ENCODE results near the gene IQGAP1. TPM values are rescaled to one million over a fixed set of nuclear protein-coding genes. Genes with fewer than 3 reads are reported as not detected.

The IQGAP1 gene
- total RNA-seq, 1 experiment from 2014 or later, result 72.4 TPM

DNA sequence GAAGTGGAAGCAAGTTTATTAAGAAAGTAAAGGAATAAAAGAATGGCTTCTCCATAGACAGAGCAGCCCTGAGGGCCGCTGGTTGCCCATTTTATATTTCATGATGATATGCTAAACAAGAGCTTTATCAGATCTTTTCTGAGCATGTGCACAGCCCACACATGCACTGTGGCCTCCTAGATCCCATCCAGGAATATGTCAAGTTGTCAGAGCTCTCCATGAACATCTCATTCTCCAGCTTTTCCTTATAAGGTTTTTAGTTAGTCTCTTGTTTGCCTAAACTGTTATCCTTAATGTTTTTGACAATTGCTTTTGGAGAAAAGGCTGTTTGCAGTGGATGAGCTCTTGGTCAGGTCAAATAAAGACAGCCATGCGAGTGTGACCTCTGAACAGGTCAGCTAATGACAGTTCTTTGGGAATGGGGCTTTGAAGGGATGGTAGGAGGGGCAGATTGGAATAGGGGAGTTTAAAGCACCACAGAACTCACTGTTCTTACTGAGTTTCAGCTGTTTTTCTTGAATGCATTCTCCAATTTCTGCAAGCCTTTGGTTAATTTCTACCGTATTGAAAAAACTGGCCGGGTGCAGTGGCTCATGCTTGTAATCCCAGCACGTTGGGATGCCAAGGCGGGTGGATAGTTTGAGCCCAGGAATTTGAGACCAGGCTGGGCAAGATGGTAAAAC lies 72.2 kb downstream of the IQGAP1 start:
- no peak for DNase-seq
- Histone ChIP-seq H2AK5ac (ENCODE audit: insufficient read length, low read length) (no peak overlapping the region), H4K5ac (ENCODE audit: insufficient read length, low read depth, low read length) (no peak overlapping the region), H3K23ac (ENCODE audit: insufficient read length, low read depth, low read length) (no peak overlapping the region), H3K23me2 (ENCODE audit: insufficient read length, low read depth, low read length, poor library complexity, severe bottlenecking) (no peaks in the 10 kb centered on the region), H3K79me1 (ENCODE audit: insufficient read depth, low read depth, low read length, poor library complexity, severe bottlenecking) (no peaks in the 10 kb centered on the region), H2BK15ac (ENCODE audit: low read depth, low read length) (no peak overlapping the region), H3K4ac (ENCODE audit: low read depth, low read length) (no peak overlapping the region), H2BK5ac (ENCODE audit: insufficient read length, low read length) (no peak overlapping the region), H3K27ac (ENCODE audit: insufficient read length, low read depth, low read length) (no peak overlapping the region), H3K9me3 (ENCODE audit: control insufficient read depth, low read depth, low read length) (no peaks in the 10 kb centered on the region), H4K8ac (replicated peaks; ENCODE audit: insufficient read length, low read depth, low read length) (no peak overlapping the region), H3K9ac (ENCODE audit: extremely low read depth, insufficient read length, low read length) (no peak overlapping the region), H4K91ac (ENCODE audit: insufficient read length, low read depth, low read length) (no peak overlapping the region), H3K27me3 (ENCODE audit: insufficient read depth, low read length) (no peaks in the 10 kb centered on the region), H4K20me1 (ENCODE audit: control insufficient read depth, insufficient read depth, insufficient read length) (no peaks in the 10 kb centered on the region), H3K79me2 (ENCODE audit: insufficient read depth, low read length) (no peaks in the 10 kb centered on the region), H3K4me1 (ENCODE audit: insufficient read depth, low read length) (no peaks in the 10 kb centered on the region), H2BK12ac (ENCODE audit: insufficient read length, low read depth, low read length) (no peak overlapping the region), H2AFZ (ENCODE audit: low read length) (no peak overlapping the region), H3K56ac (ENCODE audit: insufficient read length, low read depth, low read length) (no peak overlapping the region), H2BK120ac (ENCODE audit: low read depth, low read length, poor library complexity, severe bottlenecking) (no peak overlapping the region), H3K14ac (ENCODE audit: insufficient read depth, low read length) (no peak overlapping the region), H3K4me2 (ENCODE audit: insufficient read depth, insufficient read length, low read length) (no peak overlapping the region), H3K18ac (ENCODE audit: insufficient read length, low read depth, low read length) (no peak overlapping the region), H3T11ph (ENCODE audit: low read length) (no peak overlapping the region), H2BK20ac (ENCODE audit: low read depth, low read length, poor library complexity, severe bottlenecking) (no peak overlapping the region)
- peaks cover 5 to 46% (median 33%) of the 10 kb centered on the region in 3 experiments; a peak in 6 of 7 replicates for H3K36me3 Mint-ChIP-seq (ENCODE audit: insufficient read depth in 1 of 3, low read depth in 3 of 3)
- TF ChIP-seq, protein P1, sequence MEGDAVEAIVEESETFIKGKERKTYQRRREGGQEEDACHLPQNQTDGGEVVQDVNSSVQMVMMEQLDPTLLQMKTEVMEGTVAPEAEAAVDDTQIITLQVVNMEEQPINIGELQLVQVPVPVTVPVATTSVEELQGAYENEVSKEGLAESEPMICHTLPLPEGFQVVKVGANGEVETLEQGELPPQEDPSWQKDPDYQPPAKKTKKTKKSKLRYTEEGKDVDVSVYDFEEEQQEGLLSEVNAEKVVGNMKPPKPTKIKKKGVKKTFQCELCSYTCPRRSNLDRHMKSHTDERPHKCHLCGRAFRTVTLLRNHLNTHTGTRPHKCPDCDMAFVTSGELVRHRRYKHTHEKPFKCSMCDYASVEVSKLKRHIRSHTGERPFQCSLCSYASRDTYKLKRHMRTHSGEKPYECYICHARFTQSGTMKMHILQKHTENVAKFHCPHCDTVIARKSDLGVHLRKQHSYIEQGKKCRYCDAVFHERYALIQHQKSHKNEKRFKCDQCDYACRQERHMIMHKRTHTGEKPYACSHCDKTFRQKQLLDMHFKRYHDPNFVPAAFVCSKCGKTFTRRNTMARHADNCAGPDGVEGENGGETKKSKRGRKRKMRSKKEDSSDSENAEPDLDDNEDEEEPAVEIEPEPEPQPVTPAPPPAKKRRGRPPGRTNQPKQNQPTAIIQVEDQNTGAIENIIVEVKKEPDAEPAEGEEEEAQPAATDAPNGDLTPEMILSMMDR (conservative IDR thresholded peaks at IDR 0.05), result no peak
- peak overlapping the region in 1 of 3 experiments; percentile 74; a peak in 1 of 7 replicates for H3K27ac Mint-ChIP-seq
- no peak overlapping the region for H3K4me3 Mint-ChIP-seq
- WGBS (ENCODE audit: extremely low coverage, insufficient read length, low lambda C conversion rate), result no CpG with 5 or more reads among the region's 6 CpGs
- H3K4me1 Mint-ChIP-seq, result peaks cover 10 to 15% of the 10 kb centered on the region in 2 experiments
- H3K27me3 Mint-ChIP-seq (ENCODE audit: low read depth), result no peaks in the 10 kb centered on the region
- no peaks in the 10 kb centered on the region for H3K9me3 Mint-ChIP-seq

All from H9 (cell line).